Measurements from ENCODE around the gene ZNF219.
"Not testable (repeated sequence)": the region's sequence is repeated elsewhere in the genome, so short reads cannot be mapped to it uniquely, and the experiment has no call there.

The ZNF219 gene

GRCh38 chr14:21043387-21043973 lies 55.0 kb downstream of the ZNF219 start:
- no peak for DNase-seq (ENCODE audit: low spot score)

DNA sequence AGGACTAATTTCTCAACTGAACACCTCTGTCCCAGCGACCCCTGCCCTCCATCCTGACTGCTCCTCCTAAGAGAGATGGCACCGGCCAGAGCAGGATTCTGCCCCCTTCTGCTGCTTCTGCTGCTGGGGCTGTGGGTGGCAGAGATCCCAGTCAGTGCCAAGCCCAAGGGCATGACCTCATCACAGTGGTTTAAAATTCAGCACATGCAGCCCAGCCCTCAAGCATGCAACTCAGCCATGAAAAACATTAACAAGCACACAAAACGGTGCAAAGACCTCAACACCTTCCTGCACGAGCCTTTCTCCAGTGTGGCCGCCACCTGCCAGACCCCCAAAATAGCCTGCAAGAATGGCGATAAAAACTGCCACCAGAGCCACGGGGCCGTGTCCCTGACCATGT lies 55.5 kb downstream of the ZNF219 start:
- DNase-seq (ENCODE audit: low spot score), result no peak

GRCh38 chr14:21041676-21042433 lies 56.6 kb downstream of the ZNF219 start, which contains the start of gene RNASE7:
Gene RNASE7, plus strand, starts transcription at chr14:21042362. Its CDS starts 631 bp downstream, at chr14:21042993.
- DNase-seq (ENCODE audit: low spot score), result no peak

GRCh38 chr14:21040941-21041340 lies 57.5 kb downstream of the ZNF219 start:
- not testable (repeated sequence) for DNase-seq (ENCODE audit: low spot score)

DNA sequence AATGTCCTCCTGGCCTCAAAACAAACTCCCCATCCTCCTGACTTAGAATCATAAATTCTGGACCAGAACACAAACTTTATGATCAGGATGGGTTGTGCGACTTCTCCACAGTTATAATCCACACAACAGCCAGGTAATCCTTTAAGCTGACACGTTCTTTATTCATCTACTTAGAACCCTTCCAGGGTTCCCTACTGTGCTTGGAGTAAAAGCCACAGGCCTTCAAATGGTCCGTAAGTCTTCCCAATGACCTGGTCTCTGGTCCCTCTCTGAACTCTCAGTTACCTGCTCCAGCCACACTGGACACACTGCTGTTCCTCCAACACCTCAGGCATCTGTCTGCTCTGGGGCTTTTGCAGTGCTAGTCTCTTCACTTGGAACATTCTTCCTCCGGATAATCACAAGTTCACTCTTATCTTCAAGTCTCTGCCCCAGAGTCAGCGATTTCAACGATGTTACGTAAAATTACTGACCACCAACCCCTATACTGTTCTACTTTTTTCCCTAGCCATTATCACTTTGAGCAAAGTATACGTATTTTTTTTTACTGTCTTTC lies 58.0 kb downstream of the ZNF219 start:
- DNase-seq (ENCODE audit: low spot score), result no peak

Measured in SW480 (cell line).